Endothelial cell (in vitro differentiated cells): Measurements from ENCODE around the gene GLB1L2. TPM values are rescaled to one million over a fixed set of nuclear protein-coding genes. Genes with fewer than 3 reads are reported as not detected.

Experiments
- DNase-seq: peaks from one replicate; pipeline ENCODE4 v3.0.0; 2021; ENCODE audit warnings: low spot score
- H3K27ac Mint-ChIP-seq: one replicate; pipeline ENCODE4 v1.8.0; 2021; ENCODE audit warnings: mixed read lengths, inconsistent platforms; ENCODE audit not compliant: unreplicated experiment
- H3K27me3 Mint-ChIP-seq: one replicate; pipeline ENCODE4 v1.8.0; 2021; ENCODE audit warnings: mild to moderate bottlenecking, moderate library complexity, mixed read lengths, inconsistent platforms; ENCODE audit not compliant: unreplicated experiment
- H3K36me3 Mint-ChIP-seq: one replicate; pipeline ENCODE4 v1.8.0; 2021; ENCODE audit warnings: mild to moderate bottlenecking, low read depth, mixed read lengths, inconsistent platforms; ENCODE audit not compliant: unreplicated experiment
- H3K4me1 Mint-ChIP-seq: one replicate; pipeline ENCODE4 v1.8.0; 2021; ENCODE audit warnings: mild to moderate bottlenecking, mixed read lengths, inconsistent platforms; ENCODE audit not compliant: unreplicated experiment
- H3K4me3 Mint-ChIP-seq: one replicate; pipeline ENCODE4 v1.8.0; 2021; ENCODE audit warnings: mild to moderate bottlenecking, mixed read lengths, inconsistent platforms; ENCODE audit not compliant: unreplicated experiment
- H3K9me3 Mint-ChIP-seq: one replicate; pipeline ENCODE4 v1.8.0; 2021; ENCODE audit warnings: mixed read lengths, inconsistent platforms; ENCODE audit not compliant: unreplicated experiment
- CTCF ChIP-seq: fragments of 200-600 bp; sonication (generic); IDR thresholded peaks from one replicate; pipeline ENCODE4 v1.5.0; 2021; ENCODE audit warnings: antibody characterized with exemption; ENCODE audit not compliant: unreplicated experiment
- total RNA-seq: library from RNA; stranded (reverse); fragmentation: NEBNext Ultra II Directional; extraction: Animal tissue kit (Norgen Biotek cat#: 25700); gene quantifications from one replicate; pipeline ENCODE4 v1.2.1, GENCODE V29; 2021; ENCODE audit not compliant: unreplicated experiment

Gene GLB1L2
- total RNA-seq, 1 donor from 2014 or later = 5.0 TPM

- no peak for DNase-seq
- H3K36me3 Mint-ChIP-seq = peaks cover 5% of the 10 kb centered on the region
- no peak overlapping the region for H3K4me3 Mint-ChIP-seq
- TF ChIP-seq CTCF = no peak
- no peaks in the 10 kb centered on the region for H3K9me3 Mint-ChIP-seq
- no peaks in the 10 kb centered on the region for H3K4me1 Mint-ChIP-seq
- H3K27ac Mint-ChIP-seq = no peak overlapping the region
- H3K27me3 Mint-ChIP-seq = peaks cover 9% of the 10 kb centered on the region
Measured at GRCh38 chr11:134401825-134402809, 70.3 kb downstream of the GLB1L2 start.

GRCh38 chr11:134402910-134403309 is 71.1 kb downstream of the GLB1L2 start:
- H3K27me3 Mint-ChIP-seq = peaks cover 7% of the 10 kb centered on the region
- H3K4me3 Mint-ChIP-seq = no peak overlapping the region
- DNase-seq = no peak
- no peak for TF ChIP-seq CTCF
- H3K36me3 Mint-ChIP-seq = peaks cover 5% of the 10 kb centered on the region
- H3K4me1 Mint-ChIP-seq = no peaks in the 10 kb centered on the region
- no peak overlapping the region for H3K27ac Mint-ChIP-seq
- no peaks in the 10 kb centered on the region for H3K9me3 Mint-ChIP-seq

- no peaks in the 10 kb centered on the region for H3K9me3 Mint-ChIP-seq
- no peak overlapping the region for H3K27ac Mint-ChIP-seq
- no peak for DNase-seq
- TF ChIP-seq CTCF = no peak
- H3K27me3 Mint-ChIP-seq = peaks cover 5% of the 10 kb centered on the region
- peaks cover 2% of the 10 kb centered on the region for H3K4me1 Mint-ChIP-seq
- H3K4me3 Mint-ChIP-seq = no peak overlapping the region
- peaks cover 5% of the 10 kb centered on the region for H3K36me3 Mint-ChIP-seq
Measured at GRCh38 chr11:134404575-134405341, 73.0 kb downstream of the GLB1L2 start.

GRCh38 chr11:134405436-134405835 is 73.6 kb downstream of the GLB1L2 start:
- TF ChIP-seq CTCF = no peak
- H3K27me3 Mint-ChIP-seq = peaks cover 9% of the 10 kb centered on the region
- H3K4me1 Mint-ChIP-seq = peaks cover 6% of the 10 kb centered on the region
- H3K27ac Mint-ChIP-seq = no peak overlapping the region
- no peaks in the 10 kb centered on the region for H3K9me3 Mint-ChIP-seq
- H3K36me3 Mint-ChIP-seq = peaks cover 5% of the 10 kb centered on the region
- DNase-seq = no peak
- no peak overlapping the region for H3K4me3 Mint-ChIP-seq

- Mint-ChIP-seq H3K4me1 (peaks cover 8% of the 10 kb centered on the region), H3K27ac (no peak overlapping the region), H3K36me3 (peaks cover 2% of the 10 kb centered on the region), H3K9me3 (no peaks in the 10 kb centered on the region), H3K27me3 (peaks cover 7% of the 10 kb centered on the region), H3K4me3 (no peak overlapping the region)
- DNase-seq = no peak
- no peak for TF ChIP-seq CTCF
Measured at GRCh38 chr11:134405841-134406240, 74.1 kb downstream of the GLB1L2 start.
